Skin of body (tissue), 2 donors: Measurements from ENCODE around the gene NSL1. TPM values are rescaled to one million over a fixed set of nuclear protein-coding genes. Genes with fewer than 3 reads are reported as not detected.

Experiments used
- DNase-seq: peaks from one replicate; lab custom pipeline; 2025; lab: John Stamatoyannopoulos, UW
- total RNA-seq: library from RNA; depleted of rRNA; stranded (reverse); fragments of >200 nt; gene quantifications from one replicate; pipeline ENCODE4 v1.2.3, GENCODE V29; 2014

Gene NSL1
- total RNA-seq, 1 donor from 2014 or later, result 29.6 TPM

DNA sequence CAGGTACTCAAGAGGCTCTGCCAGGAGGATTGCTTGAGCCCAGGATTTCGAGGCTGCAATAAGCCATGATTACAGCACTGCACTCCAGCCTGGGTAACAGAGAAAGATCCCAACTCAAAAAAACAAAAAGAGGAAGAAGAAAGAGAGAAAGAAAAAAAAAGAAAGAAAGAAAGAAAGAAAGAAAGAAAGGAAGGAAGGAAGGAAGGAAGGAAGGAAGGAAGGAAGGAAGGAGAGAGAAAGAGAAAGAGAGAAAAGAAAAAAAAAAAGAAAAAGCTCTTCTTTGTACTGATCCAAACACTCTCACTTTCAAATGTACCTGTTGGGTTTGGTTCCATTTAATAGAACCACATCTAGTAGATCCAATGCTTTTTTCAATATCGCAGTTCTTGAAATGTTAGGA is 103.8 kb downstream of the NSL1 start:
- no peak for DNase-seq

DNA sequence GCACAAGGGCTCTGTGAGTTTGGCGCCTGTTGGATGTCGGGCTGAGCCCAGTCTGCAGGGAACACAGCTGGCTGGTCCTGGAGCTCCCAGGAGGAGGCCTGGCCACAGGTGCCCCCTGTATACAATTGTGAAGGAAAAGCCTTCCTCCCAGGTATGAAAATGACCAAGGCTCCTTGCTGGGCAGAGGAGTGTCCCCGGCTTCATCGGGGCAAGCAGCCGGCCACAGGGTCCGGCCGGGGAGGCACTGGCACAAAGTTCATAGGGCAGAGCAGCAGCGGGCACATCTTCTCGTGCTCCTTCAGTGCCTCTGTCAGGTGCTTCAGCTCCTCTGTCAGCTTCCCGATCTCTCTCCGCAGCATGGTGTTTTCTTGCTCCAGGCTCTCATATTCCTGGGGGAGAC is 105.0 kb downstream of the NSL1 start:
- no peak for DNase-seq

DNA sequence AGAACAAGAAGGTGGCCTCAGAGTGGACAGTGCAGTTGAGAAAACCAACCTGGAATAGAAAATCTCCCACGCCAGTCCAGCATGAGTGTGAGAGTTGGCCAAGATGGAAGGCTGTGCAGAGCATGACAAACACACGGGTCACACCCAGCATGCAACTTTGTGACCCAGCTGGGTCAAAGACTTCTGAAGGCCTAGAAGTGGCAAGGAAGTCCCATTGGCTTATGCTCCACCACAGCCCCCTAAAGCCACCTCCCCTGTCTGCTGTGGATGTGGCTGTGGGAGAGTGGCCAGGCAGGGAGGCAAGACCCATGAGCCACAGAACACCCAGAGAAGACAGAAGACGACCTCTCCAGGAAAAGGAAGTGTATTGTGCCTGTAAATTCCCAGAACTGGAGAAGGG is 105.5 kb downstream of the NSL1 start:
- DNase-seq, result no peak

DNA sequence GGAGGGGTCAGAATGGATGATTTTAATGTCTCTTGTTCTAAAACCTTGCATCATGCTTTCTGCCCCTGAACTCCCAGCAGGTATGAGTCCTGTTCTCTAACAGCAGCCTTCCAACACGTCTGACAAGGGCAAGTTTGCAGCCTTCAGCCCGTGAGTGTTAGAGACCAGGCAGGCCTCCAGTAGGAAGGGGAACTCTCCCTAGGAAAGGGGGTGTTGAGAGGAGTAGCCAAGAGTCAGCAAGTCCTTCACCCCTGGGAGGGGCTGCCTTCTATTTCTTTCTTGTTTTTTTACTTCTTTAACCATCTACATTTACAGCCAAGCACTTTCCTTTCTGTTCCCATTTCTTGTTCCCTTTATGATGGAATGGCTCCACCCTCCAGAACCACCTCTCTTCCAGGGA is 106.1 kb downstream of the NSL1 start:
- no peak for DNase-seq

DNA sequence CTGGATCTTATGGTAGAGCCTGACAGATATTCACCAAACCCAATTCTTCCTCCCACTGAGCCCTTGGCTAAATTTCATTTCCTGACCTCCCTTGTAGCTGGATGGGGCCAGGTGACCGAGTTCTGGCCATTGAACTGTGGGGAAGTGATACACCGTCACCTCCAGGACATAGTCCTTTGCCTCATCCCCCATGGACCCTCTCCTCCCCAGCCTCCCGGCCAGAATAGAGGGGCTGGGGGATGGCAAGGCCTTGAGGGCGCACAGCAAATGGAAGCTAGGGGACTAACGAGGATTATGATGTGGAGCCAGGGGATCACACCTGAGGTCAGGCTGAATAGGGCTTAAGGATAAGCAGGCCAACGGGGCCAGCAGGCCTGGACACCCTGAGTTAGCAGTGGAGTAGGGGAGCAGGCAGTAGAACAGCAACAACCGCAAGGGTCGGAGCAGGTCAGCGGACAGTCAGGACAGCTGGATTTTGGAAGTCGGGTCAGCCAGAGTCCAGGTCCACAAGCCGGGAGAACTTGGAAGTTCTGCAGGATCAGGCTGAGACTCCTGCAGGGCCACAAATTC is 107.0 kb downstream of the NSL1 start:
- no peak for DNase-seq

DNA sequence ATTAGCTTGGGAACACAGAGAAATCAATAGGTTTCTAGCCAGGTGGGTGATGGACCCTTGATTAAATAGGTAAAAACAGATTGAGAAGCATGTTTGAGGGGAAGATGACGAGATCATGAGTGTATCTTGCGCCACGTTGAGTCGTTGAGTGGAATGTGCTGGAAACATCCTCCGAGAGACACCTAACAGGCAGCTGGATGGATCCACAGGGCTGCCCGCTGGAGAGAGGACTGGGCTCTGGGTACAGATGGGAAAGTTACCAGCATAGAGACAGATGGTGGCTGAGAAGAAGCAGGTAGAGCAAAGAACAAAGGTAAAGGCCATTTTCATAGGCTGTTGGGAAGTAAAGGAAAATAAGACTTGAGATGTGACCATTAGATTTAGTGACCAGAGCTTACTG is 107.5 kb downstream of the NSL1 start:
- DNase-seq, result no peak

DNA sequence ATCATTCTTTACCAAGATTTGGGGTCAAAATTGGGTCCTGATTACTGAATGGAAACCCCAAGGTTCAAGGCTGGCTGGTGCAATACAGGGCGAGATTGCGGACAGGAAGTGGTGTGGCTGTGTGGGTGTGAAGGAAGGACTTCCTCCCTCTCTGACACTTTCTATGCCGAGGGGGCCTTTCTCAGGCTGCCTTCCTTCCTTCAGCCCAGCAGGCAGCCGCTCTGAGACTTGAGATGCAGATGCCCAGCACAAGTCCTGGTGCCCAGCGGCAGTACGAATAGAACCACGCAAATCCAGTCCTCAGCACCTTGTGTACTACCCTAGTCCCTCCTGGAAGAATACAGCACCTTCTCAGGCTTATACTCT is 108.2 kb downstream of the NSL1 start:
- DNase-seq, result no peak

DNA sequence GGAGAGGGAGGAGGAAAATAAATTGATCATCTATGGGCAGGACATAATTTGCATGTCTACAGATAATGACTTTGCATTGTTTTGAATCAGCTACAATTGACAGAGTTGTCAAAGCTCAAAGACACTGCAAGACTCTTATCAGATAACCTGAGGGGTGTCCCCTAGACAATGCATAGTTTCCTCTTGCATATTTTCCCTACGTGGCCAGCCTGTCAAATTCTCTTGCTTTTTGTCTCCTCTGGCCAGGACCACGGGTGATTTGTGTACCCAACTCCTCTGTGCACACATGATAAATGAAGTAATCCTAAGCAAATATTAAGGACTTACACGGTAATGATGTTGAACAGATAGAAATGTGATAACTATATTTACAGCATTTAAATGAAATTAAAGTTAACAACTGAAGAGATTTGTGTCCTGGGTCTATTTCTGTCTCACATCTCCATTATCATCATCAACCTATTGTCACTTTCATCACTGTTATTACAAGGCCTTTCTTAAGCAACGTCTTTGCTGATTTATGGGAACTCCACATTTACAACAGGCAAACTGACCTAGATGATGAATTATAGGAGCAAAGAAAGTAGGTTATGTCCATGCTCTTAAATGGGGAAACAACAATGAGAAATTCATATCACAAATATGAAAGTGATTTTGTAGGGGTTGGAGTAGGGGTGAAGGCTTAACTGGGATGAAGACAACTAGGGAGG is 110.7 kb downstream of the NSL1 start:
- no peak for DNase-seq

DNA sequence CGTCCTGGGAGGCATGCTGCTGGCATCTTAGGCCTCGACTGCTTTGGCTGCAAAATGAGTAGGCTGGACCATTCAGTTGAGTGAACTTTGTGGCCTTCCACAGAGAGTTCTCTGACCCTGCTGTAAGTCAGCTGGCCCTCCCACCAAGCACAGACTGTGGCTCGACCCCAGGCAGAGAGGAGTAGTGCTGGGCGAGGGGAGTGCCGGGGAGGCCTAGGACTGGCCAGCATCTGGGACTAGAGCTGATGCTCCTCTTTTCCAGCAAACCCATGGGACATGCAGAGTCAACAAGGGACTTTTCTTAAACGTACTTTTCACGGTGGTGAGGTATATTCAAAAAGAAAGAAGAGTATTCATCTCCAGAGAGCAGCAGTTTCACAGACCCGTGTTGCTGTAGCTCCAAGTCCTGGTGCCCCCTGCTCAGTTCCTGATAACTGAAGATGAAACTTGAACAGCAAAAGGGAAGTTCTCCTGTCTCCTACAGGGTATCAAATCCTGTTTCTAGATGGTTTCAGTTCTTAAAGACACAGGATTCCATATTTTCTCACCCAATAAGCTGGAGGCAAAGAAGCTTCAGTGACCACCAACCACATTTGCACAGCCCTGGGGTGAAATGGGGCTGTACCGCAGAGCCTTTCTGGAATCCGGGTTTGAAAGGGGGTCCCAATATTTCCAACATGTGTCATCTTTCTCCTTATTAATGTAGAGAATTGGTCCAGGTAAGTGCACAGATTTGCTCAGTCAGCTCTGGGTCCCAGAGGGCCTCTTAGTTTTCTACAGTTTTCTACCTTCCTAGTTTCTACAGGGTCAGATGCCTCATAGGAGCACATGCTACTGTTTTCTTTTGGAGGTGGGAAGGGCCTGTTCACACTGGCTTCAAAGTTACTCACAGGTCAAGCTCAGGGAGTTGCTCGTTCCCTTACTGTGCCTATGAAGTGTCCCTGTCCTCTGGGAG is 112.8 kb downstream of the NSL1 start:
- no peak for DNase-seq

DNA sequence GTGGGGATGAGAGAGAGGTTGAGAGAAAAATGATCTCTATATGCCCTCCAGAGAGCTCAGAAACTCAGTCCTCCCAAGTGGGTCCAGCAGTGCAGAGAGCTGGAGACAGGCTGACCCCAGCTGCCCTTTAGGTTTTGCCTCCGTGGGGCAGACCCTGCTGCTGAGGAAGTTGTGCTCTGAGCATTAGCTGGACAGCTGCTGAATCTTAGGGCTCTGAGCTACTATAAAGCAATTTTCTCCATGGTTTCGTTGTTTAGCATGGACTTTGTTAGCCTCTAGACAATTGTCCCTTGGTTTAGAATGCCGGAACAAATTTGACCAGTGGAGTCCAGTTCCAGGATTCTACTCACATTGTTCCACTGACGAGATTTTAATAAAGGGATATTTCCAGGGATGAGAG is 114.0 kb downstream of the NSL1 start:
- DNase-seq, result no peak

DNA sequence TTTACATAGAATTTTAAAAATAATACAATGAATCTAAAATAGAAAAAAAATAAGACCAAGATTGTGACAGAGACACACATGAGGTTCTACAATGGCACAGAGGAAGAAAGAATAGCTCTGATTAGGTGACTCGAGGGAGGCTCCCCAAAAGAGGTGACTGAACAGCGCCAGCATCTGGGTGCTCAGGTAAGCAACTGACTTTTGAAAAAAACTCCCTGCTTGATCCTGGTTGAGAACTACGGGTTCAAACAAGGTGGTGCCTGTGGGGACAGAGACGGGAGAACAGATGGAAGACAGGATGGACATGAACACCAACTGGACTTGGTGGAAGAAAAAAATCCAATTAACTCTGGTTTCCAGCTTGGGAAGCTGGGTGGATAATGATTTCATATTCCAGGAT is 114.4 kb downstream of the NSL1 start:
- no peak for DNase-seq

Other genes with a start within 250 kb of the NSL1 start
- gene ATF3, start 183.0 kb downstream of the NSL1 start, total RNA-seq, result 32.7 TPM
- gene BATF3, start 91.9 kb downstream of the NSL1 start, total RNA-seq, result 1.6 TPM
- gene TATDN3, start 117 bp upstream of the NSL1 start, total RNA-seq, result 14.5 TPM
- 0.89 TPM for gene SPATA45, start 55.9 kb upstream of the NSL1 start, total RNA-seq
- gene FLVCR1, start 66.5 kb upstream of the NSL1 start, total RNA-seq, result 13.4 TPM
- gene VASH2, start 158.8 kb upstream of the NSL1 start, total RNA-seq, result 11.6 TPM
- gene ANGEL2, start 224.1 kb upstream of the NSL1 start, total RNA-seq, result 32.9 TPM